Keratinocyte (primary cell): ENCODE measurements around the gene SDK1. TPM values are rescaled to one million over a fixed set of nuclear protein-coding genes. Genes with fewer than 3 reads are reported as not detected.

Experiments used
- DNase-seq: peaks from one replicate; pipeline ENCODE4 v3.0.0-alpha.2; 2011; ENCODE audit warnings: low read depth, missing footprints, low spot score
- FAIRE-seq: peaks from 2 replicates; lab custom pipeline; 2011; peaks lifted over from hg19 to GRCh38; lab: Jason Lieb, UNC
- H2AFZ ChIP-seq: 2 replicates; pipeline ENCODE4 v1.6.0; 2012; ENCODE audit warnings: low read length, control low read depth, inconsistent platforms; ENCODE audit not compliant: control insufficient read depth
- H3K27ac ChIP-seq: 2 replicates; pipeline ENCODE4 v1.5.1; 2011; ENCODE audit warnings: low read length; ENCODE audit not compliant: control insufficient read depth, insufficient read depth
- H3K27me3 ChIP-seq: 3 replicates; pipeline ENCODE4 v1.6.0; 2011; ENCODE audit warnings: low read length; ENCODE audit not compliant: control insufficient read depth, insufficient read depth; ENCODE audit errors: extremely low read depth
- H3K36me3 ChIP-seq, 2 experiments: 2 replicates in 1 of 2; 3 replicates in 1 of 2; pipeline ENCODE4 v1.5.1; 2011; ENCODE audit warnings: low read length in 2 of 2, mild to moderate bottlenecking in 1 of 2; ENCODE audit not compliant: control insufficient read depth in 2 of 2, insufficient read depth in 2 of 2; ENCODE audit errors: extremely low read depth in 1 of 2
- H3K4me1 ChIP-seq: 3 replicates; pipeline ENCODE4 v1.5.1; 2011; ENCODE audit warnings: low read length; ENCODE audit not compliant: control insufficient read depth, insufficient read depth; ENCODE audit errors: extremely low read depth
- H3K4me2 ChIP-seq: 3 replicates; pipeline ENCODE4 v1.6.0; 2011; ENCODE audit warnings: low read depth, low read length; ENCODE audit not compliant: control insufficient read depth, insufficient read depth; ENCODE audit errors: extremely low read depth
- H3K4me3 ChIP-seq, 3 experiments: fragments of 200-600 bp in 1 of 3; sonication (generic) in 1 of 3; 2 replicates in 2 of 3; 3 replicates in 1 of 3; pipeline ENCODE4 v1.5.1; 2011 to 2016; ENCODE audit warnings: low read length in 3 of 3, mild to moderate bottlenecking in 3 of 3, control low read depth in 2 of 3, inconsistent platforms in 1 of 3, low read depth in 1 of 3, mixed read lengths in 1 of 3, mixed run types in 1 of 3, moderate library complexity in 1 of 3; ENCODE audit not compliant: control insufficient read depth in 2 of 3, insufficient read depth in 2 of 3; ENCODE audit errors: extremely low read depth in 1 of 3
- H3K79me2 ChIP-seq: 2 replicates; pipeline ENCODE4 v1.6.0; 2012; ENCODE audit warnings: low read length; ENCODE audit not compliant: control insufficient read depth, insufficient read depth
- H3K9ac ChIP-seq: 3 replicates; pipeline ENCODE4 v1.6.0; 2011; ENCODE audit warnings: low read length; ENCODE audit not compliant: control insufficient read depth, insufficient read depth; ENCODE audit errors: extremely low read depth
- H3K9me1 ChIP-seq: 3 replicates; pipeline ENCODE4 v1.6.0; 2011; ENCODE audit warnings: low read length; ENCODE audit not compliant: control insufficient read depth, insufficient read depth; ENCODE audit errors: extremely low read depth
- H3K9me3 ChIP-seq: 2 replicates; pipeline ENCODE4 v1.5.1; 2012; ENCODE audit warnings: low read depth, low read length; ENCODE audit not compliant: control insufficient read depth
- H4K20me1 ChIP-seq: 3 replicates; pipeline ENCODE4 v1.6.0; 2011; ENCODE audit warnings: low read length; ENCODE audit not compliant: control insufficient read depth, insufficient read depth; ENCODE audit errors: extremely low read depth
- CTCF ChIP-seq, 3 experiments: IDR thresholded peaks in 1 of 3; conservative IDR thresholded peaks in 1 of 3; optimal IDR thresholded peaks in 1 of 3; 2 replicates in 2 of 3; 3 replicates in 1 of 3; pipeline versions ENCODE3 to v1.5.1; 2011; ENCODE audit warnings: low read length in 3 of 3, mild to moderate bottlenecking in 3 of 3, moderate library complexity in 2 of 3, control low read depth in 1 of 3, inconsistent platforms in 1 of 3; ENCODE audit not compliant: insufficient read depth in 2 of 3; ENCODE audit errors: extremely low read depth in 1 of 3
- EZH2 ChIP-seq: IDR thresholded peaks from one replicate; pipeline ENCODE4 v1.6.1; 2012; ENCODE audit warnings: inconsistent platforms, mild to moderate bottlenecking, low read length, moderate library complexity
- dilution Hi-C: fragments of 300-500 bp; cut with MboI; formaldehyde crosslinking; loops from one replicate; pipeline ENCODE4 v1.7.0; 2020; ENCODE audit warnings: low sequenced_read_pairs; ENCODE audit not compliant: extremely low pct_ligation_motif_present
- polyA plus RNA-seq, 5 experiments: library from polyadenylated mRNA; depleted of rRNA in 3 of 5; stranded (reverse) in 3 of 5; stranded (forward) in 1 of 5; unstranded in 1 of 5; fragments of >200 nt; gene quantifications; 1 replicate in 1 of 5; 2 replicates in 3 of 5; 3 replicates in 1 of 5; pipeline versions ENCODE4 v1.2.1 to v1.2.3, GENCODE V29; 2011 to 2012; ENCODE audit warnings: missing spikeins in 2 of 5, low read depth in 1 of 5, low replicate concordance in 1 of 5

SDK1 gene
- polyA plus RNA-seq, 1 donor (not counting 4 experiments of a cell fraction or from before 2014, with no cell fraction given): 0.66 TPM

DNA sequence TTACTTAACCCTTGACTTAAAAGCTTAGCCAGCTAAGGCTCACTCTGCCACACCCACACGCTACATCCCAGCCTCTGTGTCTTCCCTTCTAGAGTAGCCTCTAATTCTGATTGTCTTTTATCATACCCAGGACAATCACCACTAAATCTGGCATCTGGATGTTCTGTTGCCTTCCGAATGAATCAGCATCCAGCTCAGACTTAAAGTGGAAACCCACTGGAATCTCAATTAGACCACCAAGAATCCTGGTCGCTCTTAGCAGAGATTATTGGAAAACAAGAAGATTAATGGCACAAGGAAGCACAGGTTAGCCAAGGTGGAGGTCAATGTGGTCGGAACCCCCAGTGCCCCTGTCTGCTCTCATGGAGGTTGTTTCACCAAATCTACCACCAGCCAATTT lies 976.9 kb downstream of the SDK1 start:
- H3K27ac ChIP-seq: no peak overlapping the region

DNA sequence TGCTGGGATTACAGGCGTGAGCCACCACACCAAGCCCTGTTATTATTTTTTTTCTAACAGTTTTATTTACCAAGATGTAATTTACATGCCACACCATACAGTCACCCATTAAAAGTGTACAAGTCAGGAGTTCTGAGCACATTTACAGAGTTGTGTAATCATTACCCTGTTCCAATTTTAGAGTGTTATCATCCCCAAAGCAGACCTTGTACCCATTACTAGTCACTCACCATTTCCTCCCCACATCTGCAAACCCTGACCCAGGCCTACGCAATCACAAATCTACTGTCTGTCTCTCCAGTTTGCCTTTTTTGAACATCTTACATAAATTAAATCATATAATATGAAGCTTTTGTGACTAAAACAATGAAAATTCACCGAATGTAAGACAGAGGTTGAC lies 978.2 kb downstream of the SDK1 start:
- no peak for DNase-seq
- Histone ChIP-seq H3K4me3 (no peak overlapping the region), H2AFZ (no peak overlapping the region), H3K4me2 (no peak overlapping the region), H3K27ac (no peak overlapping the region), H3K9ac (no peak overlapping the region), H3K27me3 (no peaks in the 10 kb centered on the region), H3K9me1 (no peaks in the 10 kb centered on the region), H3K36me3 (no peaks in the 10 kb centered on the region), H4K20me1 (no peaks in the 10 kb centered on the region), H3K79me2 (no peaks in the 10 kb centered on the region), H3K9me3 (no peaks in the 10 kb centered on the region), H3K4me1 (peaks cover 5% of the 10 kb centered on the region)
- dilution Hi-C loops: no loop called here
- TF ChIP-seq CTCF (optimal IDR thresholded peaks at IDR 0.05 in 1 of 3, IDR thresholded peaks at IDR 0.05 in 1 of 3, conservative IDR thresholded peaks at IDR 0.05 in 1 of 3; ENCODE audit: extremely low read depth in 1 of 3, insufficient read depth in 2 of 3, low read length in 3 of 3): no peak
- no peak for TF ChIP-seq EZH2
- no peak for FAIRE-seq

More for the DNA sequence above, 976.9 kb downstream of the SDK1 start:
- H3K27me3 ChIP-seq: no peaks in the 10 kb centered on the region
- FAIRE-seq (no peak), DNase-seq (no peak)
- H3K9ac ChIP-seq: no peak overlapping the region
- no peak overlapping the region for H3K4me2 ChIP-seq
- no peaks in the 10 kb centered on the region for H3K9me1 ChIP-seq
- peaks cover 5% of the 10 kb centered on the region for H3K4me1 ChIP-seq
- no peaks in the 10 kb centered on the region for H3K79me2 ChIP-seq
- H3K36me3 ChIP-seq: no peaks in the 10 kb centered on the region
- no peak for TF ChIP-seq EZH2
- no peak for TF ChIP-seq CTCF (optimal IDR thresholded peaks at IDR 0.05 in 1 of 3, IDR thresholded peaks at IDR 0.05 in 1 of 3, conservative IDR thresholded peaks at IDR 0.05 in 1 of 3; ENCODE audit: extremely low read depth in 1 of 3, insufficient read depth in 2 of 3, low read length in 3 of 3)
- dilution Hi-C loops: no loop called here
- H4K20me1 ChIP-seq: no peaks in the 10 kb centered on the region
- no peak overlapping the region for H2AFZ ChIP-seq
- H3K9me3 ChIP-seq: no peaks in the 10 kb centered on the region
- no peak overlapping the region for H3K4me3 ChIP-seq
